ENCODE measurements around the gene GSKIP. TPM values are rescaled to one million over a fixed set of nuclear protein-coding genes. Genes with fewer than 3 reads are reported as not detected.

GSKIP gene
- total RNA-seq, 1 donor from 2014 or later = 27.3 TPM

- no peak for TF ChIP-seq CTCF (IDR thresholded peaks at IDR 0.05; ENCODE audit: unreplicated experiment)
- no peaks in the 10 kb centered on the region for H3K9me3 Mint-ChIP-seq (ENCODE audit: low read depth)
- no peak for DNase-seq (ENCODE audit: low spot score, unreplicated experiment)
- no peak overlapping the region for H3K27ac Mint-ChIP-seq
- no peaks in the 10 kb centered on the region for H3K27me3 Mint-ChIP-seq
- peaks cover 1% of the 10 kb centered on the region for H3K36me3 Mint-ChIP-seq (ENCODE audit: insufficient read depth)
- no peak overlapping the region for H3K4me3 Mint-ChIP-seq (ENCODE audit: low read depth)
- peaks cover 4% of the 10 kb centered on the region for H3K4me1 Mint-ChIP-seq (ENCODE audit: low read depth)
These were observed 10.6 kb upstream of the GSKIP start for GRCh38 chr14:96352708-96353107.

- H3K36me3 Mint-ChIP-seq (ENCODE audit: insufficient read depth) = peaks cover 1% of the 10 kb centered on the region
- H3K4me3 Mint-ChIP-seq (ENCODE audit: low read depth) = no peak overlapping the region
- H3K9me3 Mint-ChIP-seq (ENCODE audit: low read depth) = no peaks in the 10 kb centered on the region
- DNase-seq (ENCODE audit: low spot score, unreplicated experiment) = no peak
- H3K4me1 Mint-ChIP-seq (ENCODE audit: low read depth) = peaks cover 4% of the 10 kb centered on the region
- no peaks in the 10 kb centered on the region for H3K27me3 Mint-ChIP-seq
- no peak overlapping the region for H3K27ac Mint-ChIP-seq
- no peak for TF ChIP-seq CTCF (IDR thresholded peaks at IDR 0.05; ENCODE audit: unreplicated experiment)
These were observed 9.1 kb upstream of the GSKIP start for GRCh38 chr14:96354246-96354645.

GRCh38 chr14:96357216-96357615 is 6.1 kb upstream of the GSKIP start:
- Mint-ChIP-seq H3K4me3 (ENCODE audit: low read depth) (no peak overlapping the region), H3K4me1 (ENCODE audit: low read depth) (peaks cover 23% of the 10 kb centered on the region), H3K9me3 (ENCODE audit: low read depth) (no peaks in the 10 kb centered on the region), H3K27ac (no peak overlapping the region), H3K27me3 (no peaks in the 10 kb centered on the region), H3K36me3 (ENCODE audit: insufficient read depth) (peaks cover 1% of the 10 kb centered on the region)
- peak; percentile 12 for TF ChIP-seq CTCF (IDR thresholded peaks at IDR 0.05; ENCODE audit: unreplicated experiment)
- DNase-seq (ENCODE audit: low spot score, unreplicated experiment) = no peak

GRCh38 chr14:96359959-96360358 is 3.4 kb upstream of the GSKIP start:
- no peak for TF ChIP-seq CTCF (IDR thresholded peaks at IDR 0.05; ENCODE audit: unreplicated experiment)
- Mint-ChIP-seq H3K9me3 (ENCODE audit: low read depth) (no peaks in the 10 kb centered on the region), H3K4me3 (ENCODE audit: low read depth) (no peak overlapping the region), H3K36me3 (ENCODE audit: insufficient read depth) (peaks cover 2% of the 10 kb centered on the region), H3K27me3 (no peaks in the 10 kb centered on the region), H3K27ac (no peak overlapping the region), H3K4me1 (ENCODE audit: low read depth) (peaks cover 35% of the 10 kb centered on the region)
- DNase-seq (ENCODE audit: low spot score, unreplicated experiment) = no peak

GRCh38 chr14:96362071-96362964 is 1.0 kb upstream of the GSKIP start:
- H3K27ac Mint-ChIP-seq = peak overlapping the region; percentile 97
- H3K4me1 Mint-ChIP-seq (ENCODE audit: low read depth) = peaks cover 40% of the 10 kb centered on the region
- peak overlapping the region; percentile 87 for H3K4me3 Mint-ChIP-seq (ENCODE audit: low read depth)
- no peak for TF ChIP-seq CTCF (IDR thresholded peaks at IDR 0.05; ENCODE audit: unreplicated experiment)
- no peak for DNase-seq (ENCODE audit: low spot score, unreplicated experiment)
- no peaks in the 10 kb centered on the region for H3K27me3 Mint-ChIP-seq
- no peaks in the 10 kb centered on the region for H3K9me3 Mint-ChIP-seq (ENCODE audit: low read depth)
- peaks cover 4% of the 10 kb centered on the region for H3K36me3 Mint-ChIP-seq (ENCODE audit: insufficient read depth)
